Vagina (tissue), 2 donors: Measurements from ENCODE around the gene PALM2AKAP2.

Experiments
- POLR2A ChIP-seq, 2 donors: fragments of 450-650 bp; IDR thresholded peaks; one replicate each; pipeline ENCODE4 v1.6.1; 2017; ENCODE audit warnings: antibody characterized with exemption in 2 of 2, mild to moderate bottlenecking in 2 of 2, moderate library complexity in 2 of 2
- POLR2AphosphoS5 ChIP-seq, 2 donors: sonication (generic); formaldehyde crosslinking; IDR thresholded peaks; one replicate each; pipeline ENCODE4 v1.9.0; 2017; ENCODE audit warnings: antibody characterized with exemption in 2 of 2, mild to moderate bottlenecking in 2 of 2, low read depth in 1 of 2; ENCODE audit not compliant: insufficient read depth in 1 of 2
- TF ChIP-seq, protein P1 (sequence below), 3 experiments: fragments of 450-650 bp in 2 of 3; fragments of 200-600 bp in 1 of 3; sonication (generic) in 1 of 3; IDR thresholded peaks; one replicate each; pipeline ENCODE4 v1.5.1; 2017 to 2019; ENCODE audit warnings: antibody characterized with exemption in 3 of 3, mild to moderate bottlenecking in 2 of 3, moderate library complexity in 2 of 3

DNA sequence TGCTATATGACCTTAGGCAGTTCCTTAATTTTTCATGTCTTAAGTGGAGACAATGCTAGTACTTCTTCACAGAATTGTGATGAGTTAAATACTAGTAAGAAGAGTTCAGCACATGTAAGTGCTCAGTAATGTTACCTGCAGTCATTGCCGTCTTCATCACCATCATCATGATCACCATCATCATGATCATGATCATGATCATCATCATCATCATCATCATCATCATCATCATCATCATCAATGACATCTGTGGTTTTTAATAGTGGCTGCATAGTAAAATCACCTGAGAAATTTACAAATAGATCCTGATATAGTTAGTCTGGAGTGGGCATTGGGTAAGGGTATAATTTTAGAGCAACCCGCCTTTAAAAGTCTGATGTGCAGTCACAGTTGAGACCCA is 14.7 kb upstream of the PALM2AKAP2 start:
- TF ChIP-seq POLR2A (IDR thresholded peaks at IDR 0.05) (no peak), POLR2AphosphoS5 (IDR thresholded peaks at IDR 0.05; ENCODE audit: insufficient read depth in 1 of 2, low read depth in 1 of 2) (no peak)
- TF ChIP-seq, protein P1, sequence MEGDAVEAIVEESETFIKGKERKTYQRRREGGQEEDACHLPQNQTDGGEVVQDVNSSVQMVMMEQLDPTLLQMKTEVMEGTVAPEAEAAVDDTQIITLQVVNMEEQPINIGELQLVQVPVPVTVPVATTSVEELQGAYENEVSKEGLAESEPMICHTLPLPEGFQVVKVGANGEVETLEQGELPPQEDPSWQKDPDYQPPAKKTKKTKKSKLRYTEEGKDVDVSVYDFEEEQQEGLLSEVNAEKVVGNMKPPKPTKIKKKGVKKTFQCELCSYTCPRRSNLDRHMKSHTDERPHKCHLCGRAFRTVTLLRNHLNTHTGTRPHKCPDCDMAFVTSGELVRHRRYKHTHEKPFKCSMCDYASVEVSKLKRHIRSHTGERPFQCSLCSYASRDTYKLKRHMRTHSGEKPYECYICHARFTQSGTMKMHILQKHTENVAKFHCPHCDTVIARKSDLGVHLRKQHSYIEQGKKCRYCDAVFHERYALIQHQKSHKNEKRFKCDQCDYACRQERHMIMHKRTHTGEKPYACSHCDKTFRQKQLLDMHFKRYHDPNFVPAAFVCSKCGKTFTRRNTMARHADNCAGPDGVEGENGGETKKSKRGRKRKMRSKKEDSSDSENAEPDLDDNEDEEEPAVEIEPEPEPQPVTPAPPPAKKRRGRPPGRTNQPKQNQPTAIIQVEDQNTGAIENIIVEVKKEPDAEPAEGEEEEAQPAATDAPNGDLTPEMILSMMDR (IDR thresholded peaks at IDR 0.05), result no peak
